ENCODE results near the gene SACS.
"Not testable (repeated sequence)": the region's sequence is repeated elsewhere in the genome, so short reads cannot be mapped to it uniquely, and the experiment has no call there.

The SACS gene

DNA sequence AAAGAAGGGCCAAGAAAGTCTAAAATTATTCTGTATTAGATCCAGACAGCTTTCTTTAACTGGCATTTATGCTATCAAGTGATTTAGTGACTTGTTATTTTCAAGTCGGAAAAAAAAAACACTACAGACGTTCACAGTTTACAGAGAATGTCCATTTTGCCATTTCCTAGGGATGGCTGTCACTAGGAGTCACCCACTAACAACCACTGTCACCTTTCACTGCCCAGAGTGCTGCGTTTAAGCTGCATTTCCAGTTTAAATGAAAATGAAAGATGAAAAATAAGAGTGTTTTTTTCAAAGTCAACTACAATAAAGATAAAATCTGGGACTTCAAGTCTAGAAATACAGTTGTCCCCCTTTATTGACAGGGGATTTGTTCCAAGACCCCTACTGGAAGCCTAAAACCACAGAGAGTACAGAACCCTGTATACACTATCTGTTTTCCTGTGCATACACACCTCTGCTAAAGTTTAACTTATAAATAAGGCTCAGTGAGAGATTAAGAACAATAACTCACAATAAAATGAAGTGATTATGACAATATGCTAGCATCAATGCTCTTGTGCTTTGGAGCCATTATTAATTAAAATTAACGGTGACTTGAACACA is 112.5 kb downstream of the SACS start:
- TF ChIP-seq, protein P1, sequence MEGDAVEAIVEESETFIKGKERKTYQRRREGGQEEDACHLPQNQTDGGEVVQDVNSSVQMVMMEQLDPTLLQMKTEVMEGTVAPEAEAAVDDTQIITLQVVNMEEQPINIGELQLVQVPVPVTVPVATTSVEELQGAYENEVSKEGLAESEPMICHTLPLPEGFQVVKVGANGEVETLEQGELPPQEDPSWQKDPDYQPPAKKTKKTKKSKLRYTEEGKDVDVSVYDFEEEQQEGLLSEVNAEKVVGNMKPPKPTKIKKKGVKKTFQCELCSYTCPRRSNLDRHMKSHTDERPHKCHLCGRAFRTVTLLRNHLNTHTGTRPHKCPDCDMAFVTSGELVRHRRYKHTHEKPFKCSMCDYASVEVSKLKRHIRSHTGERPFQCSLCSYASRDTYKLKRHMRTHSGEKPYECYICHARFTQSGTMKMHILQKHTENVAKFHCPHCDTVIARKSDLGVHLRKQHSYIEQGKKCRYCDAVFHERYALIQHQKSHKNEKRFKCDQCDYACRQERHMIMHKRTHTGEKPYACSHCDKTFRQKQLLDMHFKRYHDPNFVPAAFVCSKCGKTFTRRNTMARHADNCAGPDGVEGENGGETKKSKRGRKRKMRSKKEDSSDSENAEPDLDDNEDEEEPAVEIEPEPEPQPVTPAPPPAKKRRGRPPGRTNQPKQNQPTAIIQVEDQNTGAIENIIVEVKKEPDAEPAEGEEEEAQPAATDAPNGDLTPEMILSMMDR (IDR thresholded peaks at IDR 0.05; ENCODE audit: control insufficient read depth, extremely low read depth, insufficient read depth) = no peak
- H3K4me3 ChIP-seq (ENCODE audit: low read depth, low read length) = no peak overlapping the region
- DNase-seq (ENCODE audit: low read depth) = no peak

DNA sequence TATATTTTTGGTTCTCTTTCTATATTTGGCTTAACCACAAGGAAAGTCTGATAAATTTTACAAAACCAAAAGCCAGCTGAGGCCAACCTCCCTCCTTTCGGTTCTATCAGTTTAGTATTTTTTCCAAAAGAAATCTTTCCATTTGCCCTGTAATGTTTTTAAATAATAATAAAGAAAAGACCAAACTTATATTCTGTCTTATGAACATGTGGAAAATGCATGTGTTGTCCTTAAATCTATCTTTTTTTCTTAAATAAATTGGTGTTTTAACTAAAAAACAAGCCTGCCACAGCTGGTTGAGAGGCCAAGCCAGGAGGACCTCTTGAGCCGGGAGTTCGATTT is 113.6 kb downstream of the SACS start:
- H3K4me3 ChIP-seq (ENCODE audit: low read depth, low read length) = no peak overlapping the region
- DNase-seq (ENCODE audit: low read depth) = no peak
- TF ChIP-seq, protein P1 (IDR thresholded peaks at IDR 0.05; ENCODE audit: control insufficient read depth, extremely low read depth, insufficient read depth) = no peak

DNA sequence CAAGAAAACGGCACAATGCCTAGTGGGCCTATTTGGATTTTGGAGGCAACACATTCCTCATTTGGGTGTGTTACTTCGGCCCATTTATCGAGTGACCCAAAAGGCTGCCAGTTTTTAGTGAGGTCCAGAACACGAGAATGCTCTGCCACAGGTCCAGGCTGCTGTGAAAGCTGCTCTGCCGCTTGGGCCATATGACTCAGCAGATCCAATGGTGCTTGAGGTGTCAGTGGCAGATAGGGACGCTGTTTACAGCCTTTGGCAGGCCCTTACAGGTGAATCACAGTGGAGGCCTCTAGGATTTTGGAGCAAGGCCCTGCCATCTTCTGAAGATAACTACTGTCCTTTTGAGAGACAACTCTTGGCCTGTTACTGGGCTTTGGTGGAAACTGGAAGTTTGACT is 118.7 kb downstream of the SACS start:
- DNase-seq (ENCODE audit: low read depth); H3K4me3 ChIP-seq (ENCODE audit: low read depth, low read length): not testable (repeated sequence)

DNA sequence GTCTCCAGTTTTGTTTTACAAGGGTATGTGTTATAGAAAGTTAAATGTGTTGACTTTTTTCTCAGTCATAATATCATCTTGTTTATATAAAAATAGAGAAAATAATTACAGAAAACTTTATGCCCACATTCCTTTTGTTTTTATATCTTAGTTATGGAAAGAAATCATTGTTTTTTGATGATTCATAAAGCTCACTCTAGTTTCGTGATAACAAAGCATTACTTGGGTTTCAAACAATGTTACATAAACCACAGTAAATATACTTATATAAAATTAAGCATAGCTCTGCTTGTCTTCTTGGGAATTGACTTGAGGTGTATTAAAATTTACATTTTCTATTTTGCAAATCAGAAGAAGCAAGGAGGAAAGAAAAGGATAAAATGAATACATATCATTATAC is 140.9 kb downstream of the SACS start:
- TF ChIP-seq, protein P1 (IDR thresholded peaks at IDR 0.05; ENCODE audit: control insufficient read depth, extremely low read depth, insufficient read depth) = no peak
- no peak overlapping the region for H3K4me3 ChIP-seq (ENCODE audit: low read depth, low read length)
- DNase-seq (ENCODE audit: low read depth) = no peak

DNA sequence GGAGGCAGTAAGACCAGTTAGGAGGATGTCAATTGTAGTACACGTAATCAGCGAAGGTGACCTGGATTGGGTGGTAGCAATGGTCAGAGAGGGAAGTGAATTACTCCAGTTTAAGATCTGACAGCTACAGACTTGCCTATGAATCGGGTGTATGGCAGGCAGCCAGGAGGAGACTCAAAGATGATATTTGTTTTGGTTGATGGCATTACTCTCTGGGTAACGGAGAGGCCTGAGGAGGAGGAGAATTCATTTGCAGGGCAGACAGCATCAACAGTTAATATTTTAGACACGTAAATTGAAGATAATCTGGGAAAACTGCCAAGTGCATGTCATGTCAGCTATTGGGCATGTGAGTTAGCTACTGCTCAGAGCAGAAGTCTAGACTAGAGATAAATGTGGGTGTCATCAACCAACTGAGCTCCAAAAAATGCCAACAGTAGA is 143.6 kb downstream of the SACS start:
- H3K4me3 ChIP-seq (ENCODE audit: low read depth, low read length) = no peak overlapping the region
- TF ChIP-seq, protein P1 (IDR thresholded peaks at IDR 0.05; ENCODE audit: control insufficient read depth, extremely low read depth, insufficient read depth) = no peak
- DNase-seq (ENCODE audit: low read depth) = peak; percentile 3

DNA sequence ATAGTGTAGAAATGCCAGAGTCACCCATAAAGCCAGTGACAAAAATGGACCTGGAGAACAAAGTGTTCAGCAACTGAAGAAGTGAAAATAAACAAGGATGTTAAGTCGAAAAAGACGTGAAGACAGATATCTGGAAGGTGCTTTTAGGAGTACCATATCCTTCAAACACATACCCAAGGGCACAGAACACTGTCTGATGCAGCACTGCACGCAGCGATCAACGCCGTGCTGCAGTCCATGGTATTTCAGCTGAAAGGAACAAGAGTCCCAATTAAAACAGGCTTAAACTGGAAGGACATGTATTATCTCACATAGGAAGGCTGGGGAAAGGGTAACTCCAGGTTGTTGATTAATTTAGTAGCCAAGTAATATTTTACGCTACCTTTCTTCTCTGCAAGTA is 144.5 kb downstream of the SACS start:
- TF ChIP-seq, protein P1 (IDR thresholded peaks at IDR 0.05; ENCODE audit: control insufficient read depth, extremely low read depth, insufficient read depth) = no peak
- DNase-seq (ENCODE audit: low read depth) = no peak
- H3K4me3 ChIP-seq (ENCODE audit: low read depth, low read length) = no peak overlapping the region

DNA sequence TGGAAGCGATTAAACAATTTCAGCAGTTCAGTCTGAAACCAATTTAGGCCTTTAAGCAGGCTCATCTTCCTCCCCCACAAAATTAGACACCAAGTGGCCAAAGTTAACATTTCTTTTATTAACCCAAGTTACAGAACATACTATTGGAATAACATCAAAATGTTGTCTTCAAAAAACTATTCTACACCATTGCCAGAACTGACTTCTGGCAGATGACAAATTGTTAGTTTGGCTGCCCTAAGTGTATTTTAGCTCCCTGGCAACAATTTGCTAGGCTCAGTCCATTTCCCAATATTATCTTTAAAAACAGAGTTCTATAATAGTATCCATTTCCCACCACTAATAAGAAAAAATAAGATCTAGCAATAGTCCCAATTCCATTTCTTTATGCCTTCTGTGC is 144.9 kb downstream of the SACS start:
- TF ChIP-seq, protein P1 (IDR thresholded peaks at IDR 0.05; ENCODE audit: control insufficient read depth, extremely low read depth, insufficient read depth) = no peak
- DNase-seq (ENCODE audit: low read depth) = no peak
- no peak overlapping the region for H3K4me3 ChIP-seq (ENCODE audit: low read depth, low read length)

All from LNCaP clone FGC (cell line).